Eye (tissue), 1 donor: ENCODE measurements around the gene GTF2E1.
"Not testable (repeated sequence)": the region's sequence is repeated elsewhere in the genome, so short reads cannot be mapped to it uniquely, and the experiment has no call there.

Source experiments
- DNase-seq: peaks from one replicate; pipeline ENCODE4 v3.0.0-alpha.2; 2015

Gene GTF2E1

DNA sequence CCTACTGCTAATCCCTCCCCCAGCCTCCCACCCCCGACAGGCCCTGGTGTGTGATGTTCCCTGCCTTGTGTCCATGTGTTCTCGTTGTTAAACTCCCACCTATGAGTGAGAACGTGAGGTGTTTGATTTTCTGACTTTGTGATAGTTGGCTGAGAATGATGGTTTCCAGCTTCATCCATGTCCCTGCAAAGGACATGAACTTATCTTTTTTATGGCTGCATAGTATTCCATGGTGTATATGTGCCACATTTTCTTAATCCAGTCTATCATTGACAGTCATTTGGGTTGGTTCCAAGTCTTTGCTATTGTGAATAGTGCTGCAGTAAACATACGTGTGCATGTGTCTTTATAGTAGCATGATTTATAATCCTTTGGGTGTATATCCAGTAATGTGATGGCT, 16.0 kb downstream of the GTF2E1 start:
- not testable (repeated sequence) for DNase-seq

GRCh38 chr3:120762615-120763014, 20.1 kb downstream of the GTF2E1 start:
- DNase-seq = no peak

GRCh38 chr3:120763601-120764000, 21.1 kb downstream of the GTF2E1 start:
- no peak for DNase-seq

DNA sequence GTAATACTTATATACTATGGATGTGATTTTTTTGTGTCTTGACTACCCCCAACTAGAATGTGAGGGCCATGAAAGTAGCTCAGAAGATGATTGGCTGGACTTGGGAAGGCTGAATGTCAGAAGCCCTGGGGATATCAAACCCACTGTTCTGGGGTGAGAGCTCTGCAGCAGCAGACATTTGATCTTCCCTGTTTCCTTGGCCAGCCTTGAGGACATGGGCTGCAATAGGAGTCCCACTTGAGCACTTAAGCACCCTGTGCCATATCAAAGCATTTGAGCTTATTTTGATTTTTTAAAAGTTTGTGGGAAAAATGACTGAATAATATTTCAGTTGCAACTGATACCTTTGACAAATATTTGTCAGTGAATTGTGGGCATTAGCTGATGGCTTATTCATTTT, 21.7 kb downstream of the GTF2E1 start:
- DNase-seq = no peak

DNA sequence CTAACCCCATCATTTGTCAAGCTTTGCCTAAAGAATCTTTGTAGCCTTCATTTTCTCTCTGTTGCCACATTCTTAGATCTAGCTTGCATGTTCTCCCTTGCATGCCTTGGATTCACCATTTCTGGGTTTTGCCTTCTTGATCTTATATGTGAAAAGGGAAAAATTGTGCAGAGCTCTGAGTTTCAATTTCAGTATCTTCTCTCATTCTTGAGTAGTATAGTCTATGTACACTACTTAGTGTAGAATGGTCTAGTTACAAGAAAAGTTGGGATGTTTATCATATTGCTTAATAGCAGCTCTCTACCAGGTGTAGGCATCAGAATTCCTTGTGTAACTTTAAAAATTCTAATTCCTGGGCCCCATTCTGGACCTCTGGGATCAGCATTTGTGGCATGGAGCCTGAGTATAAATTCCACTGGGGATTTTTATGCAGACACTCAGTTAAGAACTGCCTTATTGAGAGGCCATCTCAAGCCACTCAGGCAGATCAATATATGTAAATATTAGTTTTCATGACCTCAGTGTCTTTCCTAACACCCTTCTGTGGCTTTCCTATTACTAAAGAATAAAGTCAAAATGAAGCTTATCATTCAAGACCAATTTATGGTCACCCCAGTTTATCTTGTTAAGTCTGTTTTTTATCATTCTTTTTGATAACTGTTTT, 23.4 kb downstream of the GTF2E1 start:
- no peak for DNase-seq

GRCh38 chr3:120766576-120766975, 24.0 kb downstream of the GTF2E1 start:
- DNase-seq = no peak

DNA sequence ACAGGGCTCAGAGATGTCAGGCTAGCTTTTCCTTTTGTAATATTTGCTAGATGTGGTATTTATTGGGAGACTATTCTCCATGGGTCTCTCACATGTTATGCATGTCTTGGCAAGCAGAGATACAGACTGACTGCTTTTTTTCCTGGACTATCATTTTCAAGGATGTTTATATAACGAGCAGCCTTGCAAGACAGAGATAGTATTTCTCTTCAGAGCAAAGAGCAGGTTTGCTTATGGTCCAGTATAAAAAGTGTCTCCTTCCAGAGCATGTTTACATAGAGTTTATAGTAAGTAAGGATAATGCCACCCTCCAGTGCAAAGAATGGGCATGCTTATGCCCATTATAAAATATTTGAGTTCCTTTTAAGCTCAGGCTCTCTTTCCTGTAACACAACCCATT, 24.6 kb downstream of the GTF2E1 start:
- DNase-seq = no peak

DNA sequence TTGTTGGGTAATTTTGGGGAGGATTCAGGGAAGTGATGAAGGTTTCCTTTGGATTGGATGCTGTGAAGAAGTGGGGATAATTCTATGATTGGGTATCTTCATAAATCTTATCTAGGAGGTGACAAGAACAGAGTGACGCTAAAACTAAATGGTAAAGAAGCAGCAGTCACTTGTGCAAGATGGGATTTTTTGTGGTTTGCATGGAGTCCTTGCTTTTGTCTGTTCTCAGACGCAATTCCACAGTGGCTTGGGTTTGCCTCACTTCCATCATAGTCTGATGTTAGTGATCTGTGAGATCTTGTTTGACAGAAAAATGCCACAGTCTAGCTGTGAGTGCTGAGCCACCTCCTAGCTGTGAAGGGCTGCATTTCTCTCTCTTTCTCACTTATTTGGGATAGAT, 26.9 kb downstream of the GTF2E1 start:
- no peak for DNase-seq

- DNase-seq = no peak
Observed at GRCh38 chr3:120770891-120771290, 28.3 kb downstream of the GTF2E1 start.

- no peak for DNase-seq
Observed at GRCh38 chr3:120772081-120772480, 29.5 kb downstream of the GTF2E1 start.

DNA sequence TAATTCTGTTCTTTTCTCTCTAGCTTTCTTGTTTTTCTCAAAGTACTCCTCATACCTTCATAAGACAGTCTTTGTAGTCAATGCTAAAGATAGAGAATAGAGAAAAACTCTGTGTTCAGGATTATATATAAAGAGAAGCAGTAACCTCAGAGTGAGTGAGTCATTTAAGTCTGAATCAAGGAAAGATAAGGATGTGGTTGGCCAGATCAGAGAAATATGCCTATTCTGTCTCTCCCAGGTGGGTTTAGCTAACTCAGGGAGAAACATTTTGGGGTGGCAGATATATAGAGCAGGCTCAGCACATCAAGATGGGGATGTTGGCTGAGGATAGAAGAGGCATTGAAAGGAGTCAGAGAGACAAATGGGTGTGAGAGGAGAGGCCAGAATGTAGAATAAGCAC, 31.4 kb downstream of the GTF2E1 start:
- no peak for DNase-seq

DNA sequence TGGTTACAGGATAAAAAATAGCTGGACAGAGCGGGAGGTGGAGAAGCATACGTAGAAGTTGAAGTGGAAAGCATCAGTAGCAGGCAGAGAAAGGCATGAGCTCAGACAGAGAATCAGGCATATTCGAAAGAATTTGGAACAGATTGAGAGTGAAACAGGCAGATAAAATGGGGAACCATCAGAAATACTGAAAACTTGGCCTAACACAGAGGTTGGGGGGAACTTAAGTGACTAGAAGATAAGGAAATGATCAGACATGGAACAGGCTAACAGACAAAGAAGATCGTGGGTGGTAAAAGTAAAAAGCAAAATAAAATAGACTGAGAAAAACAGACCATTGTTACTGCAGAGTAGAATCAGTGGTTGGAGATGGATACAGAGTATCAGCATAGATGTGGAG, 32.9 kb downstream of the GTF2E1 start:
- DNase-seq = no peak

- DNase-seq = no peak
Observed at GRCh38 chr3:120778776-120779175, 36.2 kb downstream of the GTF2E1 start.

- DNase-seq = no peak
Observed at GRCh38 chr3:120780977-120781376, 38.4 kb downstream of the GTF2E1 start.

- not testable (repeated sequence) for DNase-seq
Observed at GRCh38 chr3:120785832-120786231, 43.3 kb downstream of the GTF2E1 start.

DNA sequence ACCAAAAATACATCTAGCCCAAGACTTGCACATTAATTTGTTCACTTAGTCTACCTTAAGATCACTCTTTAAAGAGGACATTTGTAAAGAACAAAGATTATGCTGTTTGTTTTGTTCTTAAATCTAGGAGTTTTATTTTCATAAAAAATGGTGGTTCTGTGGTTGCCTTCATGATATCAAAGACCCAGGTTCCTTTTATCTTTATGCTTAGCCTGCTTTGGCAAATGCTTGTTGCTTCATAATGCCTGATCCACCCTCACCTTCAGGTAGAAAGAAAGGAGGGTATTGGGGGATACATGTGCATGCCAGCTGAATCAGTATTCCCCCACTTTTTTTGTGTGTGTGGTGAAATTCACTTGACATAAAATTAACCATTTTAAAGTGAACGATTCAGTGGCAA, 48.5 kb downstream of the GTF2E1 start:
- DNase-seq = no peak

- no peak for DNase-seq
Observed at GRCh38 chr3:120791913-120792312, 49.4 kb downstream of the GTF2E1 start.

- DNase-seq = no peak
Observed at GRCh38 chr3:120793601-120794000, 51.1 kb downstream of the GTF2E1 start.

GRCh38 chr3:120795017-120795648, 52.6 kb downstream of the GTF2E1 start:
- peak; percentile 84 for DNase-seq

- no peak for DNase-seq
Observed at GRCh38 chr3:120795959-120796358, 53.4 kb downstream of the GTF2E1 start.

DNA sequence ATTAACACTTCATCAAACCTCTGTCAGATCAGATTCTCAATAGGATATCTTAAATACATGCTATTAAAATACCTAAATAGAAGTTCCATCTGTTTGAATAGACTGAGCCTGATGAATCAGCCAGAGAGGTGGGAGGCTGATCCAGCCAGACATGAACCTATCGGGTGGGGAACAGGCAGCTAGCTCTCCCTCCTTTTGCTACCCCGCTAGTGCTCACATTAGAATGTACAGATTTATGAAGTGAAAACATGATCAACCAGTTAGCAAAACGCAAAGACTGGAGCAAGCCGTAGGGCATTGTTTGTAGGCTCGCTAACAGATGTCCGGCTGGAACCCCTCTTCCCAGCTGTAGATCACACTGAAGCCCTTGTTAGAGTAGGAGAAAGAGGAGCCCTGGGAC, 54.4 kb downstream of the GTF2E1 start:
- no peak for DNase-seq

GRCh38 chr3:120797857-120798256, 55.3 kb downstream of the GTF2E1 start:
- DNase-seq = no peak

DNA sequence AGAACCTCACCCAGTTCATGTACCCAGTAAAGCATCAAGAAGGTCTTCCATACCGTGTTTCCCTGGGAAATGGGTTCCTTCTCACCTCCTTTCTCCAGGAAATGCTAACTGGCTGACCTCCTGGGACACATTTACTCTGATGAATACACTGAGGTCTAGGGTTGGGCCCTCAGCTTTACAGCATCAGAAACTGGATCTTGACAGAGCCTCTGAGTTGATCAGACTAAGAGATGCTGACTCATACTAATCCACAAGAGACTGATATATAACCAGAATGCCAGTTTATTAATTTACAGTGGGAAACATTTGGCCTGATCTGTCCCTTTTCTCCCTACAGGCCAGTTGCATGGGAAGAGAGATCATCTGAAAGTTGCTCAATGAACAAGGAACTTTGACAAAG, 55.8 kb downstream of the GTF2E1 start:
- DNase-seq = no peak

GRCh38 chr3:120800625-120801024, 58.1 kb downstream of the GTF2E1 start:
- no peak for DNase-seq

DNA sequence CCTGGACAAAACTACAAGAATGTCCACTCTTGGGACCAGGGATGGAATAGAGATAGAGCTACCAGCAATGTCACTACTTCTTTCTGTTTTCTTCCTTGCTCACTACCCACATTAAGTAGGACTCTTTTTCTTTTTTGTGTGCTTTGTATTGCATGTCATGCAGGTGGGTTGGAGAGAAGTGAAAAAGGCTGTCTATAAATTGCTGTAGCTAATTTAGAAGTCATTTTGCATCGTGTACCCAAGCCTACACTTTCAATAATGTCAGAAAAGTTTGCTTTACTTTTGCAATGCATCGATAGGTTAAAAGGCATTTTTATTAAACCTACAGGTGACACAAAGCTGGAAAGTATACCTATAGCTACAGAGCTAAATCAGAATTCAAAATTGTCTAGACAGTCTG, 58.9 kb downstream of the GTF2E1 start:
- DNase-seq = no peak
